IMR-90 (cell line): Measurements from ENCODE around the gene BRCA2. TPM values are rescaled to one million over a fixed set of nuclear protein-coding genes. Genes with fewer than 3 reads are reported as not detected.
A peak's percentile ranks its signal among the peaks of the same experiment; 100 is the strongest.

ENCODE experiments used
- ATAC-seq: fragments of 200-7000 bp; cut with Tn5 transposase; 2 replicates; pipeline ENCODE4 v1.9.1; 2020; ENCODE audit warnings: low read depth, mild to moderate bottlenecking, moderate library complexity
- BruUV-seq: library from RNA; stranded (reverse); fragments of 400-500 nt; replicated peaks from 2 replicates; lab custom pipeline; 2021; lab: Mats Ljungman, UMichigan
- CTCF ChIA-PET: fragments of 300-600 bp; formaldehyde crosslinking; extraction: SDS; loops from one replicate; lab custom pipeline; 2021; ENCODE audit warnings: antibody characterized with exemption; lab: Yijun Ruan, JAX
- POLR2A ChIA-PET: fragments of 300-600 bp; sonication (Branson Sonifier 250); formaldehyde crosslinking; loops from one replicate; lab custom pipeline; 2022; ENCODE audit warnings: antibody characterized with exemption; ENCODE audit not compliant: unreplicated experiment; lab: Charles Lee
- DNase-seq: peaks from one replicate; pipeline ENCODE4 v3.0.0; 2013
- H2AFZ ChIP-seq: replicated peaks from 2 replicates; pipeline ENCODE3; 2013; ENCODE audit warnings: low read length, mild to moderate bottlenecking; ENCODE audit not compliant: poor library complexity
- H2AK5ac ChIP-seq: 2 replicates; pipeline ENCODE4 v1.6.1; 2013; ENCODE audit warnings: low read depth, low read length, inconsistent platforms
- H2AK9ac ChIP-seq: replicated peaks from 2 replicates; pipeline ENCODE3; 2013; ENCODE audit warnings: mild to moderate bottlenecking, low read depth, low read length, moderate library complexity; ENCODE audit not compliant: poor library complexity
- H2BK120ac ChIP-seq: 2 replicates; pipeline ENCODE4 v1.6.1; 2013; ENCODE audit warnings: low read depth, low read length, inconsistent platforms
- H2BK15ac ChIP-seq: 3 replicates; pipeline ENCODE4 v1.6.1; 2013; ENCODE audit warnings: low read depth, low read length, inconsistent platforms
- H2BK20ac ChIP-seq: 2 replicates; pipeline ENCODE4 v1.6.1; 2013; ENCODE audit warnings: low read depth, mild to moderate bottlenecking, inconsistent platforms, low read length, moderate library complexity
- H2BK5ac ChIP-seq: 2 replicates; pipeline ENCODE4 v1.6.1; 2013; ENCODE audit warnings: mild to moderate bottlenecking, low read depth, low read length, inconsistent platforms; ENCODE audit not compliant: poor library complexity, severe bottlenecking
- H3K14ac ChIP-seq: replicated peaks from 2 replicates; pipeline ENCODE4 v1.6.1; 2013; ENCODE audit warnings: low read depth, low read length, inconsistent platforms
- H3K18ac ChIP-seq: 2 replicates; pipeline ENCODE4 v1.6.1; 2013; ENCODE audit warnings: low read depth, low read length, control low read depth
- H3K23ac ChIP-seq: 2 replicates; pipeline ENCODE4 v1.6.1; 2013; ENCODE audit warnings: low read depth, low read length, inconsistent platforms
- H3K27ac ChIP-seq: 2 replicates; pipeline ENCODE4 v1.5.1; 2013; ENCODE audit warnings: mild to moderate bottlenecking, control low read depth, low read length; ENCODE audit not compliant: insufficient read depth
- H3K27me3 ChIP-seq: 2 replicates; pipeline ENCODE4 v1.6.1; 2013; ENCODE audit warnings: low read length; ENCODE audit not compliant: control insufficient read depth, insufficient read depth
- H3K36me3 ChIP-seq: 2 replicates; pipeline ENCODE4 v1.6.1; 2013; ENCODE audit warnings: low read length, mixed read lengths; ENCODE audit not compliant: control insufficient read depth, insufficient read depth
- H3K4ac ChIP-seq: 2 replicates; pipeline ENCODE4 v1.6.1; 2013; ENCODE audit warnings: low read depth, low read length, inconsistent platforms
- H3K4me1 ChIP-seq: 2 replicates; pipeline ENCODE4 v1.6.1; 2013; ENCODE audit warnings: low read length, mixed read lengths; ENCODE audit not compliant: control insufficient read depth, insufficient read depth
- H3K4me2 ChIP-seq: 2 replicates; pipeline ENCODE4 v1.6.1; 2013; ENCODE audit warnings: low read depth, mild to moderate bottlenecking, control low read depth, low read length, moderate library complexity
- H3K4me3 ChIP-seq: 2 replicates; pipeline ENCODE4 v1.5.1; 2013; ENCODE audit warnings: low read depth, mild to moderate bottlenecking, control low read depth, low read length, moderate library complexity; ENCODE audit not compliant: insufficient read depth
- H3K56ac ChIP-seq: 2 replicates; pipeline ENCODE4 v1.6.1; 2013; ENCODE audit warnings: low read length, inconsistent platforms; ENCODE audit not compliant: insufficient read depth; ENCODE audit errors: extremely low read depth
- H3K79me1 ChIP-seq, 2 experiments: 2 replicates each; pipeline ENCODE4 v1.6.1; 2013; ENCODE audit warnings: low read length in 2 of 2, inconsistent platforms in 1 of 2, low read depth in 1 of 2
- H3K9ac ChIP-seq: 2 replicates; pipeline ENCODE4 v1.6.1; 2013; ENCODE audit warnings: low read depth, low read length, control low read depth
- H3K9me1 ChIP-seq: 2 replicates; pipeline ENCODE4 v1.6.1; 2013; ENCODE audit warnings: low read length, inconsistent platforms; ENCODE audit not compliant: insufficient read depth
- H3K9me3 ChIP-seq: 2 replicates; pipeline ENCODE4 v1.6.1; 2013; ENCODE audit warnings: low read length; ENCODE audit not compliant: control insufficient read depth, insufficient read depth
- H4K20me1 ChIP-seq: 2 replicates; pipeline ENCODE4 v1.6.1; 2013; ENCODE audit warnings: low read length, inconsistent platforms; ENCODE audit not compliant: insufficient read depth
- H4K5ac ChIP-seq: 2 replicates; pipeline ENCODE4 v1.6.1; 2013; ENCODE audit warnings: mild to moderate bottlenecking, low read depth, low read length, control low read depth
- H4K8ac ChIP-seq, 2 experiments: 2 replicates each; pipeline ENCODE4 v1.6.1; 2013; ENCODE audit warnings: low read depth in 2 of 2, low read length in 2 of 2, control low read depth in 1 of 2, inconsistent platforms in 1 of 2
- H4K91ac ChIP-seq: 2 replicates; pipeline ENCODE4 v1.6.1; 2013; ENCODE audit warnings: low read depth, low read length, inconsistent platforms; ENCODE audit not compliant: insufficient read depth
- CEBPB ChIP-seq: IDR thresholded peaks from 2 replicates; pipeline ENCODE4 v1.6.1; 2012; ENCODE audit warnings: low read depth, low read length, improper control_type of control experiment
- RCOR1 ChIP-seq: IDR thresholded peaks from 2 replicates; pipeline ENCODE4 v1.6.1; 2012; ENCODE audit warnings: mild to moderate bottlenecking, low read length, improper control_type of control experiment; ENCODE audit not compliant: insufficient replicate concordance
- WGBS, 2 experiments: methylation state at CpG; one replicate each; pipeline versions ENCODE4 v1.1.5 to v1.1.7; 2013; ENCODE audit warnings: missing lambda C conversion rate in 2 of 2; ENCODE audit not compliant: insufficient read length in 1 of 2; ENCODE audit errors: extremely low coverage in 2 of 2; 5-methylcytosine and 5-hydroxymethylcytosine counted together
- dilution Hi-C: fragments of 300-500 bp; cut with HindIII; formaldehyde crosslinking; loops from one replicate; pipeline ENCODE4 v1.14.3; 2018; ENCODE audit warnings: low sequenced_read_pairs; ENCODE audit not compliant: unreplicated experiment
- in situ Hi-C: fragments of 300-500 bp; cut with MboI; formaldehyde crosslinking; loops from 3 replicates; pipeline ENCODE4 v1.14.3; 2019; ENCODE audit warnings: low sequenced_read_pairs, inconsistent platforms, mixed read lengths
- intact Hi-C: fragments of 100-400 bp; cut with micrococcal nuclease; formaldehyde crosslinking; loops from 2 replicates; pipeline ENCODE4 v1.10.0; 2022
- polyA plus RNA-seq, 3 experiments: library from polyadenylated mRNA; depleted of rRNA; stranded (reverse); fragments of >200 nt; gene quantifications; 2 replicates each; pipeline ENCODE4 v1.2.3, GENCODE V29; 2012; ENCODE audit warnings: low replicate concordance in 1 of 3
- total RNA-seq: library from RNA; depleted of rRNA; stranded (reverse); fragments of >200 nt; gene quantifications from 2 replicates; pipeline ENCODE4 v1.2.3, GENCODE V29; 2012
- TF ChIP-seq, protein P1 (sequence below): fragments of 150-350 bp; IDR thresholded peaks from 2 replicates; pipeline ENCODE4 v1.6.1; 2016; ENCODE audit warnings: low read depth, mild to moderate bottlenecking, low read length, moderate library complexity, borderline replicate concordance

Gene BRCA2
- total and polyA plus RNA-seq, 2 of the 4 experiments (the other 2 are of a cell fraction) = 2.0 to 9.7 TPM

DNA sequence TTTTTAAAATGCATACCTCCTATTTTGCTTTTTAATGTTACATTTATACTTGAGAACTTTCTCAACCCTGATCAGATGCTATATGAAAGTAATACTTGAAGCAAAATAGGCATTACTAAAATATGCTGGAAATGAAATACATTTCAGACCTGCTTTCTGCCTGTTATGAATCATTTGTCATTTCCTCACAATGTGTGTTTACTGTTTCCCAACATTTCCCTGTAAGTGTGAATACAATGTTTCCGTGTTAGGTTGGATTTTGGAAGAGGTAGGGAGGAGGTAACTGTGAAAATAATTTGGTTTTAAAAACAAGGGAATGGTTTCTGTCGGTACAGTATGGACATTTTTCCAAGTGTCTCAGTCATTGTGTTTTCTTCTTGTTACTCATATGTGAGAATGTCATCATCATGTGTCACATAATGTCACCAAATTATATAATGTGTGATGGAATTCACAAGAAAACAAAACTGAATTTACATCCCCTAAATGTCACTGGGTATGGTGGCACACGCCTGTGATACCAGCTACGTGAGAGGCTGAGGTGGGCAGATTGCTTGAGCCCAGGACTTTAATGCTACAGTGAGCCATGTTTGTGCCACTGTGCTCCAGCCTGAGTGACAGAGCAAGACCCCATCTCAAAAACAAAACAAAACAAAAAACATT is 43.2 kb upstream of the BRCA2 start:
- no peak overlapping the region for H3K9ac ChIP-seq
- WGBS, 2 experiments = 100% methylated on average over 1 of the region's 4 CpGs; no CpG with 5 or more reads in 1 of the 2 experiments
- H3K56ac ChIP-seq = no peak overlapping the region
- no peak overlapping the region for H3K18ac ChIP-seq
- peaks cover 20% of the 10 kb centered on the region for H3K36me3 ChIP-seq
- no peaks in the 10 kb centered on the region for H3K27me3 ChIP-seq
- H3K4me2 ChIP-seq = no peak overlapping the region
- no peak overlapping the region for H3K23ac ChIP-seq
- no peaks in the 10 kb centered on the region for H3K9me3 ChIP-seq
- no TSS peak for BruUV-seq
- H2BK15ac ChIP-seq = no peak overlapping the region
- H4K5ac ChIP-seq = no peak overlapping the region
- no peak overlapping the region for H2BK120ac ChIP-seq
- in situ Hi-C loops (no loop called here), intact Hi-C loops (no loop called here), dilution Hi-C loops (no loop called here)
- H2BK20ac ChIP-seq = no peak overlapping the region
- TF ChIP-seq RCOR1 (no peak), CEBPB (peak; percentile 26; the same call in 1 of the 2 replicates)
- TF ChIP-seq, protein P1, sequence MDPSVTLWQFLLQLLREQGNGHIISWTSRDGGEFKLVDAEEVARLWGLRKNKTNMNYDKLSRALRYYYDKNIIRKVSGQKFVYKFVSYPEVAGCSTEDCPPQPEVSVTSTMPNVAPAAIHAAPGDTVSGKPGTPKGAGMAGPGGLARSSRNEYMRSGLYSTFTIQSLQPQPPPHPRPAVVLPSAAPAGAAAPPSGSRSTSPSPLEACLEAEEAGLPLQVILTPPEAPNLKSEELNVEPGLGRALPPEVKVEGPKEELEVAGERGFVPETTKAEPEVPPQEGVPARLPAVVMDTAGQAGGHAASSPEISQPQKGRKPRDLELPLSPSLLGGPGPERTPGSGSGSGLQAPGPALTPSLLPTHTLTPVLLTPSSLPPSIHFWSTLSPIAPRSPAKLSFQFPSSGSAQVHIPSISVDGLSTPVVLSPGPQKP = no peak
- no peak overlapping the region for H2AK9ac ChIP-seq
- DNase-seq = no peak
- no peak overlapping the region for H2AFZ ChIP-seq
- no peak overlapping the region for H4K91ac ChIP-seq
- H2AK5ac ChIP-seq = no peak overlapping the region
- no peaks in the 10 kb centered on the region for H4K20me1 ChIP-seq
- no peaks in the 10 kb centered on the region for H3K79me1 ChIP-seq
- no peak overlapping the region for H3K27ac ChIP-seq
- no peak overlapping the region for H4K8ac ChIP-seq
- no peak overlapping the region for H3K4me3 ChIP-seq
- ChIA-PET POLR2A (no interaction called here), CTCF (no interaction called here)
- ATAC-seq = no peak
- H3K4ac ChIP-seq = no peak overlapping the region
- no peak overlapping the region for H3K14ac ChIP-seq
- no peaks in the 10 kb centered on the region for H3K4me1 ChIP-seq
- peaks cover 13% of the 10 kb centered on the region for H3K9me1 ChIP-seq
- no peak overlapping the region for H2BK5ac ChIP-seq
